ENCODE results near the gene PTPRN. TPM values are rescaled to one million over a fixed set of nuclear protein-coding genes. Genes with fewer than 3 reads are reported as not detected.

The PTPRN gene
- total and polyA plus RNA-seq, 9 of the 15 experiments (the other 6 are each of a cell fraction or from before 2014, with no cell fraction given), result 0.15 to 2.4 (median 0.43) TPM; not detected in 1

GRCh38 chr2:219298759-219299371 lies 10.3 kb downstream of the PTPRN start (continued):
- TF ChIP-seq MGA (IDR thresholded peaks at IDR 0.05) (no peak), KHSRP (IDR thresholded peaks at IDR 0.05) (no peak), ZKSCAN3 (CRISPR knock-in tag; IDR thresholded peaks at IDR 0.05) (no peak), JUN (IDR thresholded peaks at IDR 0.05; ENCODE audit: borderline replicate concordance, low read depth, low read length) (no peak), JUN (CRISPR knock-in tag; IDR thresholded peaks at IDR 0.05; ENCODE audit: borderline replicate concordance) (no peak), ZNF24 (IDR thresholded peaks at IDR 0.05) (no peak), BRD4 (IDR thresholded peaks at IDR 0.05) (no peak), SFPQ (IDR thresholded peaks at IDR 0.05; ENCODE audit: low read depth, low read length) (no peak), RBM17 (IDR thresholded peaks at IDR 0.05; ENCODE audit: borderline replicate concordance, low read depth, low read length) (no peak), LCOR (CRISPR knock-in tag; IDR thresholded peaks at IDR 0.05) (no peak), SIRT6 (IDR thresholded peaks at IDR 0.05; ENCODE audit: low read depth, low read length) (no peak)
- TF ChIP-seq, protein P1, sequence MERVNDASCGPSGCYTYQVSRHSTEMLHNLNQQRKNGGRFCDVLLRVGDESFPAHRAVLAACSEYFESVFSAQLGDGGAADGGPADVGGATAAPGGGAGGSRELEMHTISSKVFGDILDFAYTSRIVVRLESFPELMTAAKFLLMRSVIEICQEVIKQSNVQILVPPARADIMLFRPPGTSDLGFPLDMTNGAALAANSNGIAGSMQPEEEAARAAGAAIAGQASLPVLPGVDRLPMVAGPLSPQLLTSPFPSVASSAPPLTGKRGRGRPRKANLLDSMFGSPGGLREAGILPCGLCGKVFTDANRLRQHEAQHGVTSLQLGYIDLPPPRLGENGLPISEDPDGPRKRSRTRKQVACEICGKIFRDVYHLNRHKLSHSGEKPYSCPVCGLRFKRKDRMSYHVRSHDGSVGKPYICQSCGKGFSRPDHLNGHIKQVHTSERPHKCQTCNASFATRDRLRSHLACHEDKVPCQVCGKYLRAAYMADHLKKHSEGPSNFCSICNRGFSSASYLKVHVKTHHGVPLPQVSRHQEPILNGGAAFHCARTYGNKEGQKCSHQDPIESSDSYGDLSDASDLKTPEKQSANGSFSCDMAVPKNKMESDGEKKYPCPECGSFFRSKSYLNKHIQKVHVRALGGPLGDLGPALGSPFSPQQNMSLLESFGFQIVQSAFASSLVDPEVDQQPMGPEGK (CRISPR knock-in tag; IDR thresholded peaks at IDR 0.05; ENCODE audit: borderline replicate concordance), result no peak
